Measurements from ENCODE around the gene GRHPR.
A peak's percentile ranks its signal among the peaks of the same experiment; 100 is the strongest.
"Not testable (repeated sequence)": the region's sequence is repeated elsewhere in the genome, so short reads cannot be mapped to it uniquely, and the experiment has no call there.

GRHPR gene

GRCh38 chr9:37451628-37452027 lies 29.1 kb downstream of the GRHPR start:
- DNase-seq: no peak

DNA sequence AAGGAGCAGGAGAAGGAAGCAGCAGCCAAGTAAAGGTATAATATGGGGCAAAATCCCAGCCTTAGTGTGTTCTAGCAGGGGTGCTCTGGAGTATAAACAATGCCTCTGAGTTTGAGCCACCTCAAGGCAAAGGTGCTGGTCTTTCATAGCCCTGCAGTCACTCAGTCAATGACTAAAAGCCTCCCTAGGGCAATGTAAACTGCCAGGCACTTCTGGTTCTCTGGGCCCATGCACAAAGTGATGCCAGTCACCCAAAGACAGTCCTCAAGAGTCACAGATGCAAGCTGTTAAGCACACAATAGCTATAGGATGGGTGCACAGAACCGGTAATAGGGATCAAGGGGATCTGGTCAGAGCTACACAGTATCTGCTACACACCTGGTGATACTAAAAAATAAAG lies 30.1 kb downstream of the GRHPR start:
- DNase-seq: no peak

GRCh38 chr9:37453827-37454226 lies 31.3 kb downstream of the GRHPR start:
- DNase-seq: no peak

DNA sequence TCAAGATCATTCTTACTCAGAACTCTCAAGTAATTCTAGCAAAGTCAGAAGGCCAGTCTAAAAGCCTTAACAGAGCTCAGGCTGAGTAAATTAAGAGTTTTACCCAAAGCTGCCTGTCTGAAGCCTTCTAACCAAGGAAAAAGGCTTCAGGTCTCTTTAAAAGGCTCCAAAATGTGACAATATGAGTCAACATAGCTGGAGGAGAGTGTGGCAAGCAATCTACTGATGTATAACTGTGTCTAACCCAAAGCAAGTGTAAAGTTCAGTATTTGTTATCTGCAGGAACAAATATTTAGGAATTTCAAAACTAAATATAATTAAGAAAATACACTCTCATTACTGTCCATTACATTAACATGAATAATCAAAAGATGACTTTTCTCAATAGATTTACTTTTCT lies 31.7 kb downstream of the GRHPR start:
- DNase-seq: no peak

GRCh38 chr9:37455884-37456647 lies 33.6 kb downstream of the GRHPR start:
- no peak for DNase-seq

DNA sequence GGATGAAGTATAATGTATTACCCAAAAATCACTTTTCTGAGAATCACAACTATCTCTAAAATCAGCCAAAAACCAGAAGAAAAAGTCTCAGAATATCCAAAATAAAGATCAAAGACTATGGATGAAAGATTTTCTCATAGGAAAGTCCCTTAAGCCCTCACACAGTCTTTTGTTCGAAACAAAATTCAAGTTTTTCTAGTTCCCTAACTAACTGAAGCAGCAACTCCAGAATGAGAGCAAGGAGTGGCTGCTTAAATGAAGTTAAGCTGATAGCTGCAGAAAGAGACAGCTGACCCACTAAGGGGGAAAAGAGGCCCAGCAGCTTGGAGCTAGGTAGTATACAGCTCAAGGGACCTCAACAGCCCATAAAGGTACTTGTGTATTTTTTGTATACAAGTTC lies 34.3 kb downstream of the GRHPR start:
- DNase-seq: no peak

DNA sequence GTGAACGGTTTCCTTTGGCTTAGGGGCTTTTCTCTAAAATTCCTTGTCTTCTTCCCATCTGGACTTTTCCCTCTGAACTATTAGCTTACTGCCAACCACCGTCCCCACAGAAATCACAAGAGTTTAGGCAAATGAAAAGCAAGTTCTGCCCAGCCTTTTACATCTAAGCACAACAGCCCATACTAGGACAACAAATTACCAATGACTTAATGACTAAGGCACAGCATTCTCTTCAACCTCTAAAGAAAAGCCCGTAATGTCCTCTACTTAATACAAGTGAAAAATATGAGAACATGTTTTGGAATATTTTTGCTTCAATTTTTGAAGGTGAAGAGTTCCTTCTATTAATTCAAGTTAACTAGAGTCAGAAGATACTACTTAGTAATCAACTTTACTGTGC lies 41.5 kb downstream of the GRHPR start:
- no peak for DNase-seq

- peak; percentile 71 for DNase-seq
These were observed 42.1 kb downstream of the GRHPR start for GRCh38 chr9:37464426-37465248.

GRCh38 chr9:37465249-37466036 lies 42.9 kb downstream of the GRHPR start, which contains the start of gene ZBTB5:
Gene ZBTB5, minus strand, starts transcription at chr9:37465450. Its CDS starts 22,899 bp downstream, at chr9:37442551.
- peak; percentile 99 for DNase-seq

GRCh38 chr9:37466037-37466709 lies 43.7 kb downstream of the GRHPR start:
- DNase-seq: peak; percentile 82

- not testable (repeated sequence) for DNase-seq
These were observed 45.0 kb downstream of the GRHPR start for GRCh38 chr9:37467530-37467929.

GRCh38 chr9:37468620-37469019 lies 46.1 kb downstream of the GRHPR start:
- peak; percentile 37 for DNase-seq

DNA sequence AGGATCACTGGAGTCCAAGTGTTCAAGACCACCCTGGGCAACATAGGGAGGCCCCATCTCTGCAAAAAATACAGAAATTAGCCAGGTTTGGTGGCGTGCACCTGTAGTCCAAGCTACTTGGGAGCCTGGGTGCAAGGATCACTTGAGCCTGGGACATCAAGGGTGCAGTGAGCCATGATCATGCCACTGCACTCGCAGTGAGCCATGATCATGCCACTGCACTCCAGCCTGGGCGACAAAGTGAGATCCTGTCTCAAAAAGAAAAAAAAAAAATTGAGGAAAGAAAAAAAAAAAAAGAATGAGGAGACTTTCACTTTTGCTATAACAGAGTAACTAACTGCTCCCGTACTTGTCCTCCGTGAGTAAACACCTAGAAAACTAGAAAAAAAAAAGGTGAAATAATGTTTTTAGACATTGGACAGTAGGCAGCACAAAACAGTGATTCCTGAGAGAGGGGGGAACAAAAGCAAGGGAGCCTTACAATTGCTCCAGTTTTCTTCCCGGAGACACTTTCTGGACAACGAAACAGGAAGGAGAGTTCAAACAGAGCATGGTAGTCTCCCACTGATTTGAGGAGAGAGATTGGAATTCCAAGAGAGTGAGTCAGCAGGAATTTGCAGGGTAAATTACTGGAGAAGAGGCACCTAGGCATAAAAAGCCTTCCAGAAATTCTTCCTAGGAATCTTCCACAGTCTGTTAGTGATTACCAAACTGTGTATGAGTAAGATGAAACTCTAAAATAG lies 49.6 kb downstream of the GRHPR start:
- no peak for DNase-seq

GRCh38 chr9:37473982-37474381 lies 51.5 kb downstream of the GRHPR start:
- DNase-seq: not testable (repeated sequence)

DNA sequence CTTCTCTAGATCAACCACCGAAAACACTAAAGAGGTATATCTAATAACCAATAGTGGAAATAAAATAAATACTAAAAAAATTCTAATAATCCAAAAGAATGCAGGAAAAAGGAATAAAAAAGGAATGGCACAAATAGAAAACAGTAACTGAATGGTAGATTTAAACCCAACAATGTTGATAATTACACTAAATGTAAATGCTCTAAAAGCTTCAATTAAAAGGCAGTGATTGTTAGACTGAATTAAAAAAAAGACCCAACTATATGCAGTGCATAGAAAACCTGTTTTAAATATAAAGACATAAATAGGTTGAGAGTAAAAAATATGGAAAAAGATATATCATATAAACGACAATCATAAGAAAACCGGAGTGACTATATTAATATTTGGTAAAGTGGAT lies 51.9 kb downstream of the GRHPR start:
- no peak for DNase-seq

DNA sequence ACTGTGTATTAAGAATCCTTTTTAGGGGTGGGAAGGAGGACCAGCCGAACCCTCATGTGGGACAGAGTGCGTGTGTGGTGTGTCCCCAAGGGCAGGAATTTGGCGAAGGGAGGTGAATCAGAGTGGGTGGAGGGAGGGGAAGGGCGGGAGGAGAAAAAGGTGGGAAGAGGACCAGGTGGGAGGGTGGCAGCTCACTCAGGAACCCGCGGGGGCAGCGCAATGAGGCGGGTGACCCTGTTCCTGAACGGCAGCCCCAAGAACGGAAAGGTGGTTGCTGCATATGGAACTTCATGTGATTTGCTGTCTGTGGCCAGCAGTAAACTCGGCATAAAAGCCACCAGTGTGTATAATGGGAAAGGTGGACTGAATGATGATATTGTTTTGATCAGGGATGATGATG lies 54.4 kb downstream of the GRHPR start:
- DNase-seq: no peak

DNA sequence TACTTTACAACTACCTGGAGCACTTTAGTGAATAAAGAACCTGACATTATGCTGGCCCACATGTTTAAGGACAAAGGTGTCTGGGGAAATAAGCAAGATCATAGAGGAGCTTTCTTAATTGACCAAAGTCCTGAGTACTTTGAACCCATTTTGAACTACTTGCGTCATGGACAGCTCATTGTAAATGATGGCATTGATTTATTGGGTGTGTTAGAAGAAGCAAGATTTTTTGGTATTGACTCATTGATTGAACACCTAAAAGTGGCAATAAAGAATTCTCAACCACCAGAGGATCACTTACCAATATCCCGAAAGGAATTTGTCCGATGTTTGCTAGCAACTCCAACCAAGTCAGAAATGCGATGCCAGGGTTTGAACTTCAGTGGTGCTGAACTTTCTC lies 54.9 kb downstream of the GRHPR start:
- not testable (repeated sequence) for DNase-seq

DNA sequence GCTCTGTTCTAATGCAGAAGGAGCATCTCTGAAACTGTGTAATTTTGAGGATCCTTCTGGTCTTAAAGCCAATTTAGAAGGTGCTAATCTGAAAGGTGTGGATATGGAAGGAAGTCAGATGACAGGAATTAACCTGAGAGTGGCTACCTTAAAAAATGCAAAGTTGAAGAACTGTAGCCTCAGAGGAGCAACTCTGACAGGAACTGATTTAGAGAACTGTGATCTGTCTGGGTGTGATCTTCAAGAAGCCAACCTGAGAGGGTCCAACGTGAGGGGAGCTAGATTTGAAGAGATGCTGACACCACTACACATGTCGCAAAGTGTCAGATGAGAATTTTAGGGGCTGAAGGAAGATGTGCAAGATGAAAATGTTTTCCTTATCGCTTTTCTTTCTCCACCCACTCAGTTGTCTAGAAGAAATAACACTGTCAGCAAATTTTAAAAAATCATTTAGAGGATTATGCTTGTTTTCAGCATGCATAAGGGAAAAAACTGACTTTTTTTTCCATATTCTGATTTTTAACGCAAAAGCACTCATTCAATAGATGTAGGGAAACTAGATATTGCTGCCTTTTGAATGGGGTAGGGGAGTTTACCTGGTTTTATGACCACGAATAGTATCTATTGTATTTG lies 55.6 kb downstream of the GRHPR start:
- not testable (repeated sequence) for DNase-seq

- DNase-seq: no peak
These were observed 58.3 kb downstream of the GRHPR start for GRCh38 chr9:37480759-37481158.

GRCh38 chr9:37485389-37486255 lies 63.1 kb downstream of the GRHPR start, which contains the start of gene POLR1E:
Gene POLR1E, plus strand, starts transcription at chr9:37485948. Its CDS starts 100 bp downstream, at chr9:37486048.
- peak; percentile 96 for DNase-seq
